Progenitor cell of endocrine pancreas (in vitro differentiated cells): Measurements from ENCODE around the gene RNF31. TPM values are rescaled to one million over a fixed set of nuclear protein-coding genes. Genes with fewer than 3 reads are reported as not detected.

Source experiments
- DNase-seq: peaks from one replicate; pipeline ENCODE4 v3.0.0; 2021; ENCODE audit warnings: low spot score; ENCODE audit not compliant: unreplicated experiment
- H3K27ac Mint-ChIP-seq: 2 replicates; pipeline ENCODE4 v1.8.0; 2021; ENCODE audit warnings: mild to moderate bottlenecking, moderate library complexity, mixed read lengths
- H3K27me3 Mint-ChIP-seq: 2 replicates; pipeline ENCODE4 v1.8.0; 2021; ENCODE audit warnings: mixed read lengths
- H3K36me3 Mint-ChIP-seq: 2 replicates; pipeline ENCODE4 v1.8.0; 2022; ENCODE audit warnings: mixed read lengths; ENCODE audit not compliant: insufficient read depth
- H3K4me1 Mint-ChIP-seq: 2 replicates; pipeline ENCODE4 v1.8.0; 2021; ENCODE audit warnings: low read depth, mixed read lengths
- H3K4me3 Mint-ChIP-seq: 2 replicates; pipeline ENCODE4 v1.8.0; 2021; ENCODE audit warnings: low read depth, mild to moderate bottlenecking, moderate library complexity, mixed read lengths
- H3K9me3 Mint-ChIP-seq: 2 replicates; pipeline ENCODE4 v1.8.0; 2021; ENCODE audit warnings: low read depth, mixed read lengths
- CTCF ChIP-seq: fragments of 200-600 bp; sonication (generic); IDR thresholded peaks from one replicate; pipeline ENCODE4 v1.5.0; 2021; ENCODE audit warnings: antibody characterized with exemption, mild to moderate bottlenecking; ENCODE audit not compliant: unreplicated experiment
- total RNA-seq: library from RNA; stranded (reverse); gene quantifications from 2 replicates; pipeline ENCODE4 v1.2.1, GENCODE V29; 2021

The RNF31 gene
- total RNA-seq, 1 donor from 2014 or later, result 104 TPM

GRCh38 chr14:24172871-24173281, 25.6 kb downstream of the RNF31 start:
- Mint-ChIP-seq H3K36me3 (peaks cover 25% of the 10 kb centered on the region), H3K27me3 (no peaks in the 10 kb centered on the region), H3K4me1 (peaks cover 22% of the 10 kb centered on the region), H3K4me3 (peak overlapping the region; percentile 89), H3K9me3 (no peaks in the 10 kb centered on the region), H3K27ac (peak overlapping the region; percentile 94)
- no peak for DNase-seq
- TF ChIP-seq CTCF, result no peak

GRCh38 chr14:24176599-24176998, 29.3 kb downstream of the RNF31 start:
- Mint-ChIP-seq H3K9me3 (no peaks in the 10 kb centered on the region), H3K27ac (no peak overlapping the region), H3K36me3 (peaks cover 37% of the 10 kb centered on the region), H3K4me1 (peaks cover 20% of the 10 kb centered on the region), H3K27me3 (no peaks in the 10 kb centered on the region), H3K4me3 (no peak overlapping the region)
- DNase-seq, result no peak
- no peak for TF ChIP-seq CTCF

- peak overlapping the region; percentile 16 for H3K4me3 Mint-ChIP-seq
- peaks cover 20% of the 10 kb centered on the region for H3K4me1 Mint-ChIP-seq
- no peaks in the 10 kb centered on the region for H3K27me3 Mint-ChIP-seq
- TF ChIP-seq CTCF, result no peak
- H3K36me3 Mint-ChIP-seq, result peaks cover 37% of the 10 kb centered on the region
- peak overlapping the region; percentile 84 for H3K27ac Mint-ChIP-seq
- H3K9me3 Mint-ChIP-seq, result no peaks in the 10 kb centered on the region
- DNase-seq, result no peak
Observed at GRCh38 chr14:24177041-24177825, 29.9 kb downstream of the RNF31 start.

GRCh38 chr14:24177891-24178290, 30.6 kb downstream of the RNF31 start:
- H3K4me1 Mint-ChIP-seq, result peaks cover 19% of the 10 kb centered on the region
- no peaks in the 10 kb centered on the region for H3K9me3 Mint-ChIP-seq
- peak overlapping the region; percentile 84 for H3K27ac Mint-ChIP-seq
- no peak overlapping the region for H3K4me3 Mint-ChIP-seq
- no peak for TF ChIP-seq CTCF
- no peaks in the 10 kb centered on the region for H3K27me3 Mint-ChIP-seq
- peaks cover 37% of the 10 kb centered on the region for H3K36me3 Mint-ChIP-seq
- no peak for DNase-seq

- Mint-ChIP-seq H3K27ac (peak overlapping the region; percentile 87), H3K27me3 (no peaks in the 10 kb centered on the region), H3K9me3 (no peaks in the 10 kb centered on the region), H3K36me3 (peaks cover 39% of the 10 kb centered on the region), H3K4me1 (peaks cover 13% of the 10 kb centered on the region), H3K4me3 (no peak overlapping the region)
- TF ChIP-seq CTCF, result no peak
- no peak for DNase-seq
Observed at GRCh38 chr14:24178399-24179178, 31.3 kb downstream of the RNF31 start.
